Tongue (tissue), 2 donors: ENCODE data around the gene DMD. TPM values are rescaled to one million over a fixed set of nuclear protein-coding genes. Genes with fewer than 3 reads are reported as not detected.
"Not testable (repeated sequence)": the region's sequence is repeated elsewhere in the genome, so short reads cannot be mapped to it uniquely, and the experiment has no call there.

Source experiments
- DNase-seq: peaks from one replicate; pipeline ENCODE4 v3.0.0-alpha.2; 2015
- total RNA-seq: library from RNA; depleted of rRNA; stranded (reverse); fragments of >200 nt; gene quantifications from one replicate; pipeline ENCODE4 v1.2.3, GENCODE V29; 2014

Gene DMD
- total RNA-seq, 1 donor from 2014 or later: 304 TPM

- no peak for DNase-seq
Observed at GRCh38 chrX:31516527-31516926, 1694.8 kb downstream of the DMD start.

GRCh38 chrX:31508338-31508737 is 1703.0 kb downstream of the DMD start:
- DNase-seq: peak; percentile 59

- no peak for DNase-seq
Observed at GRCh38 chrX:31506928-31507327, 1704.4 kb downstream of the DMD start.

GRCh38 chrX:31506360-31506759 is 1705.0 kb downstream of the DMD start:
- DNase-seq: peak; percentile 8

GRCh38 chrX:31500921-31501320 is 1710.4 kb downstream of the DMD start:
- no peak for DNase-seq

GRCh38 chrX:31499109-31499508 is 1712.2 kb downstream of the DMD start:
- DNase-seq: no peak

- peak; percentile 18 for DNase-seq
Observed at GRCh38 chrX:31497086-31497485, 1714.3 kb downstream of the DMD start.

GRCh38 chrX:31487951-31488350 is 1723.4 kb downstream of the DMD start:
- DNase-seq: peak; percentile 81

- DNase-seq: peak; percentile 54
Observed at GRCh38 chrX:31483336-31483735, 1728.0 kb downstream of the DMD start.

- DNase-seq: no peak
Observed at GRCh38 chrX:31480696-31481095, 1730.7 kb downstream of the DMD start.

- DNase-seq: no peak
Observed at GRCh38 chrX:31471229-31471628, 1740.1 kb downstream of the DMD start.

- not testable (repeated sequence) for DNase-seq
Observed at GRCh38 chrX:31470753-31471152, 1740.6 kb downstream of the DMD start.

GRCh38 chrX:31464306-31464915 is 1746.9 kb downstream of the DMD start:
- no peak for DNase-seq

- no peak for DNase-seq
Observed at GRCh38 chrX:31461266-31461665, 1750.1 kb downstream of the DMD start.

- DNase-seq: no peak
Observed at GRCh38 chrX:31459361-31459760, 1752.0 kb downstream of the DMD start.

GRCh38 chrX:31449965-31450364 is 1761.4 kb downstream of the DMD start:
- DNase-seq: no peak

- no peak for DNase-seq
Observed at GRCh38 chrX:31449081-31449480, 1762.3 kb downstream of the DMD start.

- no peak for DNase-seq
Observed at GRCh38 chrX:31445542-31445941, 1765.8 kb downstream of the DMD start.

GRCh38 chrX:31443654-31444053 is 1767.7 kb downstream of the DMD start:
- DNase-seq: no peak

- DNase-seq: no peak
Observed at GRCh38 chrX:31440546-31440945, 1770.8 kb downstream of the DMD start.

- no peak for DNase-seq
Observed at GRCh38 chrX:31436424-31436823, 1774.9 kb downstream of the DMD start.

- DNase-seq: peak; percentile 60
Observed at GRCh38 chrX:31435592-31435991, 1775.8 kb downstream of the DMD start.

GRCh38 chrX:31433856-31434255 is 1777.5 kb downstream of the DMD start:
- DNase-seq: no peak

GRCh38 chrX:31429915-31430314 is 1781.4 kb downstream of the DMD start:
- DNase-seq: no peak
